ENCODE measurements around the gene SPSB1. TPM values are rescaled to one million over a fixed set of nuclear protein-coding genes. Genes with fewer than 3 reads are reported as not detected.

SPSB1 gene
- total RNA-seq, 1 donor from 2014 or later = 17.6 TPM

DNA sequence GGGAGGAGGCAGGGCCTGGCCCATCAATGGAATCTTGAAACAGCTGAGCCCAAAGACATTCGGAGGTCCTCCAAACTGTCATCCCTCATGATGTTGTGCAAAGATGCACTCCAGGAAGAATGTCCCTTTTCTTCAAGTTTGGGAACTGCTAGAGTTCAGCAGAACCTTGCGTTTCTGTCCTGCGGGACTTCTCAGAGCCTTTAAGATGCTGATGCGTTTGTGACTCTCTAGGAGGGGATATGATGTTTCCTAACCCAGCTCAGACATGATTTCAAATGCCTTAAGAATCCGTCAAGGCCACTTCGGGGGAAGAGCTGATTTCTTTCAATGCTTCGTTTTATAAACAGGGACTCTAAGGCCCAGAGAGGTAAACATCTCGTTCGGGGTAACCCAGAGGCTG lies 35.5 kb downstream of the SPSB1 start:
- H3K27ac ChIP-seq (replicated peaks) = no peak overlapping the region
- TF ChIP-seq, protein P1, sequence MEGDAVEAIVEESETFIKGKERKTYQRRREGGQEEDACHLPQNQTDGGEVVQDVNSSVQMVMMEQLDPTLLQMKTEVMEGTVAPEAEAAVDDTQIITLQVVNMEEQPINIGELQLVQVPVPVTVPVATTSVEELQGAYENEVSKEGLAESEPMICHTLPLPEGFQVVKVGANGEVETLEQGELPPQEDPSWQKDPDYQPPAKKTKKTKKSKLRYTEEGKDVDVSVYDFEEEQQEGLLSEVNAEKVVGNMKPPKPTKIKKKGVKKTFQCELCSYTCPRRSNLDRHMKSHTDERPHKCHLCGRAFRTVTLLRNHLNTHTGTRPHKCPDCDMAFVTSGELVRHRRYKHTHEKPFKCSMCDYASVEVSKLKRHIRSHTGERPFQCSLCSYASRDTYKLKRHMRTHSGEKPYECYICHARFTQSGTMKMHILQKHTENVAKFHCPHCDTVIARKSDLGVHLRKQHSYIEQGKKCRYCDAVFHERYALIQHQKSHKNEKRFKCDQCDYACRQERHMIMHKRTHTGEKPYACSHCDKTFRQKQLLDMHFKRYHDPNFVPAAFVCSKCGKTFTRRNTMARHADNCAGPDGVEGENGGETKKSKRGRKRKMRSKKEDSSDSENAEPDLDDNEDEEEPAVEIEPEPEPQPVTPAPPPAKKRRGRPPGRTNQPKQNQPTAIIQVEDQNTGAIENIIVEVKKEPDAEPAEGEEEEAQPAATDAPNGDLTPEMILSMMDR (IDR thresholded peaks at IDR 0.05; ENCODE audit: borderline replicate concordance) = no peak
- no peaks in the 10 kb centered on the region for H3K36me3 ChIP-seq
- H3K27me3 ChIP-seq (ENCODE audit: low read depth) = no peaks in the 10 kb centered on the region
- intact Hi-C loops (cut with micrococcal nuclease) = no loop called here
- DNase-seq = no peak
- peaks cover 52% of the 10 kb centered on the region for H3K4me1 ChIP-seq
- H3K4me3 ChIP-seq = no peak overlapping the region
- H3K9me3 ChIP-seq (replicated peaks) = no peaks in the 10 kb centered on the region

DNA sequence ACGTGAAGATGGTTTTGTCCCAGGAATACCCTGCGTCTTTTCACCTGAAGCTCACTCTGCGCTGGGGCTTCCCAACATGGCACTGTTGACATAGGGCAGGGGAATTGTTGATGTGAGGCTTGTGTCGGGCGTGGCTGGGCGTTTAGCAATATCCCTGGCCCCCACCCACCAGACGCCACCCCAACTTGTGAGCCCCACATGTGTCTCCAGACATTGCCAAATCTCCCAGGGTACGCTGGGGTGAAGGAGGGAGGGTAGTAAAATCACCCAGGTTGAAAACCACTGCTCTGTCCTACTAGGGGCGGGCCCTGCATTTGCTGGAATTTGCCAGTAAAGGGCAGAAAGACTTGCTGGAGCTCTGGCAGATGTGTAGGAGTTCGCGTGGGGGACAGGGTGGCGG lies 36.0 kb downstream of the SPSB1 start:
- Histone ChIP-seq H3K36me3 (no peaks in the 10 kb centered on the region), H3K4me3 (no peak overlapping the region), H3K9me3 (replicated peaks) (no peaks in the 10 kb centered on the region), H3K4me1 (peaks cover 47% of the 10 kb centered on the region), H3K27ac (replicated peaks) (no peak overlapping the region), H3K27me3 (ENCODE audit: low read depth) (no peaks in the 10 kb centered on the region)
- no peak for DNase-seq
- TF ChIP-seq, protein P1 (IDR thresholded peaks at IDR 0.05; ENCODE audit: borderline replicate concordance) = no peak
- intact Hi-C loops (cut with micrococcal nuclease) = no loop called here

DNA sequence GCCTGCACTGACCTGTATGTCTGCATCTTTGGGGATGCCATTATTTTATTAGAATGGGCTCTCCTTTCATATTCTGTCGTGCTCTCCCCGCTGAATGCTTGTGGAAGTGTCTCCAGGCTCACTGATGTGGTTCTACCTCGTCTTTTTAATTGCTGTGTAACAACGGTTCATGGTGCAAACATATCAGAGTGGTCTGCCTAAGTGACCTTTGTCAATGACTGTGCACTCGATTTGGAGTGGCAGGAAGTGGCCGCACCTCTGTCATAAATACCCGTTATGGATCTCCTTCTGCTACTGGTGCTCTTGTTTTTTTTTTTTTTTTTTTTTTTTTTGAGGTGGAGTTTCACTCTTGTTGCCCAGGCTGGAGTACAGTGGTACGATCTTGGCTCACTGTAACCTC lies 38.3 kb downstream of the SPSB1 start:
- intact Hi-C loops (cut with micrococcal nuclease) = no loop called here

DNA sequence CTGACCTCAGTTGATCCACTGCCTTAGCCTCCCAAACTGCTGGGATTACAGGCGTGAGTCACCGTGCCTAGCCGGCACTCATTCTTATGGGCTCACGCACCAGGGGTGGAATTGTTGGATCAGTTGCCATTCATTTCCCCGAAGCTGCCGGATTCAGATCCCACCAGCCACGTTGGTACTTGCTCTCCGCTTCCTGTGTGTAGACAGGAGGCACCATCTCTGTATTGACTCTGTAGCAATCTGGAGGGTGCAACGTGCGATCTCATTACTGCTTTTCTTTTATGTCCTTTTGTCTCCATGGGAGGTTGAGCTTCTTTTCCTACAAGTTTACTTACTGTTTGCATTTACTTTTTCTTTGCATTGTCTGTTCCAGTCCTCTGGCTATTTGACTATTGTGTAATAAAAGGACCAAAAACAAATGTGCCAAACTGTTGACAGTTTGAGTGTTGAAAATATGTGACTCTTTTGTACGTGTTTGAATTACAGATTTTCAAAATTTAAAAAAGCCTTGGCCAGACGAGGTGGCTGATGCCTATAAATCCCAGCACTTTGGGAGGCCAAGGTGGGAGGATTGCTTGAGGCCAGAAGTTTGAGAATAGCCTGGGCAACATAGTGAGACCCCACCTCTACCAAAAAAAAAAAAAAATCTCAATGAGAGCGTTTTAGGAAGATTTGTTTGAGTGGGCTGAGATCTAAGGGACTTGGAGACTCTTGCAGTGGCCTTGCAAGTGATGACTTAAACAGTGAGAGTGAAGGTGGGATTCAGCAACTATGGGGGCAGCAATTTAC lies 39.1 kb downstream of the SPSB1 start:
- no peaks in the 10 kb centered on the region for H3K27me3 ChIP-seq (ENCODE audit: low read depth)
- TF ChIP-seq, protein P1 (IDR thresholded peaks at IDR 0.05; ENCODE audit: borderline replicate concordance) = no peak
- no peaks in the 10 kb centered on the region for H3K36me3 ChIP-seq
- H3K4me1 ChIP-seq = peaks cover 17% of the 10 kb centered on the region
- no peak for DNase-seq
- no peak overlapping the region for H3K4me3 ChIP-seq
- no peaks in the 10 kb centered on the region for H3K9me3 ChIP-seq (replicated peaks)
- intact Hi-C loops (cut with micrococcal nuclease) = no loop called here
- H3K27ac ChIP-seq (replicated peaks) = no peak overlapping the region

More for the DNA sequence above, 38.3 kb downstream of the SPSB1 start:
- Histone ChIP-seq H3K4me1 (peaks cover 24% of the 10 kb centered on the region), H3K27ac (replicated peaks) (no peak overlapping the region), H3K4me3 (no peak overlapping the region), H3K36me3 (no peaks in the 10 kb centered on the region), H3K9me3 (replicated peaks) (no peaks in the 10 kb centered on the region), H3K27me3 (ENCODE audit: low read depth) (no peaks in the 10 kb centered on the region)
- TF ChIP-seq, protein P1 (IDR thresholded peaks at IDR 0.05; ENCODE audit: borderline replicate concordance) = no peak
- DNase-seq = no peak

DNA sequence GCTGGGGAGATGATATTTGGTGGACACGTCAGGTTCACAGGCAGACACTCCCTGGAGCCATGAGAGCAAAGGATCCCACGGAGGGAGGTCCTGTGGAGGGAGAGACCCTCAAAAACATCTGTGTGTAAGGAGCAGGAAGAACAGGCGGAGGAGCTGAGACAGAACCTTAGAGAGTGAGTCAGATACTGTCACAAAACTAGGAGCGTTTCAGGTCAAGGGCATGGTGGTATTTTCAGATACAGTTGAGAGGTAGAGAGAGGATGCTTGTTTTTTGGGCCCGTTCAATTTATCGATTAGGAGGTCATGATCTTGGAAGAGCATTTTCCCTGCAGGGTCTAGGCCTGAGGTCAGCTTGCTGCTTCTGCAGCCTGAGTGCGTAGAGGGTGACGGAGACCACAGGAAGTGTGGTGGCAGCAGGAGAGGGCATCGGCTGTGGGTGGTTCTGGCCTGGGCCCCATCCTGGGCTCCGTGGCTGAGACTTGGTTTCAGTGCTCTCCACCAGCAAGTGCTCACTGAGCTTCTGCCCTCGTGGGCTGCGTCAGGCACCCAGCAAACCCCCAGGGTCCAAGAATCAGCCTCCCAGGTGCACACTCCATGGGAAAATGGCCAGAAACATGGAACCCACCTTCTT lies 39.9 kb downstream of the SPSB1 start:
- no peaks in the 10 kb centered on the region for H3K9me3 ChIP-seq (replicated peaks)
- TF ChIP-seq, protein P1 (IDR thresholded peaks at IDR 0.05; ENCODE audit: borderline replicate concordance) = no peak
- H3K36me3 ChIP-seq = no peaks in the 10 kb centered on the region
- H3K4me1 ChIP-seq = peaks cover 17% of the 10 kb centered on the region
- intact Hi-C loops (cut with micrococcal nuclease) = no loop called here
- no peaks in the 10 kb centered on the region for H3K27me3 ChIP-seq (ENCODE audit: low read depth)
- no peak overlapping the region for H3K4me3 ChIP-seq
- H3K27ac ChIP-seq (replicated peaks) = peak overlapping the region; percentile 23
- DNase-seq = no peak
